GM12865 (cell line): ENCODE data around the gene DNAH17.

Source experiments
- DNase-seq: peaks from one replicate; pipeline ENCODE4 v3.0.0; 2010; ENCODE audit warnings: low read depth
- H3K4me3 ChIP-seq: 2 replicates; pipeline ENCODE4 v1.5.1; 2011; ENCODE audit warnings: mild to moderate bottlenecking, low read depth, low read length, control low read depth
- CTCF ChIP-seq: IDR thresholded peaks from 2 replicates; pipeline ENCODE4 v1.5.1; 2011; ENCODE audit warnings: low read length, control low read depth, low read depth, inconsistent platforms; ENCODE audit not compliant: insufficient read depth; ENCODE audit errors: missing control alignments

DNAH17 gene

GRCh38 chr17:78620099-78620498, 42.9 kb upstream of the DNAH17 start:
- no peak for TF ChIP-seq CTCF
- no peak for DNase-seq
- no peak overlapping the region for H3K4me3 ChIP-seq

GRCh38 chr17:78619334-78619733, 42.1 kb upstream of the DNAH17 start:
- DNase-seq, result no peak
- no peak for TF ChIP-seq CTCF

GRCh38 chr17:78618264-78619066, 41.3 kb upstream of the DNAH17 start:
- H3K4me3 ChIP-seq, result no peak overlapping the region
- no peak for TF ChIP-seq CTCF
- no peak for DNase-seq

More at GRCh38 chr17:78619334-78619733, 42.1 kb upstream of the DNAH17 start:
- H3K4me3 ChIP-seq, result no peak overlapping the region

GRCh38 chr17:78617511-78618061, 40.4 kb upstream of the DNAH17 start:
- H3K4me3 ChIP-seq, result no peak overlapping the region
- no peak for TF ChIP-seq CTCF
- no peak for DNase-seq

- no peak for DNase-seq
- no peak for TF ChIP-seq CTCF
- no peak overlapping the region for H3K4me3 ChIP-seq
Observed at GRCh38 chr17:78616946-78617345, 39.8 kb upstream of the DNAH17 start.

GRCh38 chr17:78615631-78616030, 38.4 kb upstream of the DNAH17 start:
- no peak for DNase-seq

More at GRCh38 chr17:78615631-78616030, 38.4 kb upstream of the DNAH17 start:
- TF ChIP-seq CTCF, result no peak
- no peak overlapping the region for H3K4me3 ChIP-seq
